IMR-90 (cell line): Measurements from ENCODE around the gene SSTR4. TPM values are rescaled to one million over a fixed set of nuclear protein-coding genes. Genes with fewer than 3 reads are reported as not detected.

Source experiments
- ATAC-seq: fragments of 200-7000 bp; cut with Tn5 transposase; 2 replicates; pipeline ENCODE4 v1.9.1; 2020; ENCODE audit warnings: low read depth, mild to moderate bottlenecking, moderate library complexity
- BruUV-seq: library from RNA; stranded (reverse); fragments of 400-500 nt; replicated peaks from 2 replicates; lab custom pipeline; 2021; lab: Mats Ljungman, UMichigan
- CTCF ChIA-PET: fragments of 300-600 bp; formaldehyde crosslinking; extraction: SDS; loops from one replicate; lab custom pipeline; 2021; ENCODE audit warnings: antibody characterized with exemption; lab: Yijun Ruan, JAX
- POLR2A ChIA-PET: fragments of 300-600 bp; sonication (Branson Sonifier 250); formaldehyde crosslinking; loops from one replicate; lab custom pipeline; 2022; ENCODE audit warnings: antibody characterized with exemption; ENCODE audit not compliant: unreplicated experiment; lab: Charles Lee
- DNase-seq: peaks from one replicate; pipeline ENCODE4 v3.0.0; 2013
- H2AFZ ChIP-seq: replicated peaks from 2 replicates; pipeline ENCODE3; 2013; ENCODE audit warnings: low read length, mild to moderate bottlenecking; ENCODE audit not compliant: poor library complexity
- H2AK5ac ChIP-seq: 2 replicates; pipeline ENCODE4 v1.6.1; 2013; ENCODE audit warnings: low read depth, low read length, inconsistent platforms
- H2AK9ac ChIP-seq: replicated peaks from 2 replicates; pipeline ENCODE3; 2013; ENCODE audit warnings: mild to moderate bottlenecking, low read depth, low read length, moderate library complexity; ENCODE audit not compliant: poor library complexity
- H2BK120ac ChIP-seq: 2 replicates; pipeline ENCODE4 v1.6.1; 2013; ENCODE audit warnings: low read depth, low read length, inconsistent platforms
- H2BK15ac ChIP-seq: 3 replicates; pipeline ENCODE4 v1.6.1; 2013; ENCODE audit warnings: low read depth, low read length, inconsistent platforms
- H2BK20ac ChIP-seq: 2 replicates; pipeline ENCODE4 v1.6.1; 2013; ENCODE audit warnings: low read depth, mild to moderate bottlenecking, inconsistent platforms, low read length, moderate library complexity
- H2BK5ac ChIP-seq: 2 replicates; pipeline ENCODE4 v1.6.1; 2013; ENCODE audit warnings: mild to moderate bottlenecking, low read depth, low read length, inconsistent platforms; ENCODE audit not compliant: poor library complexity, severe bottlenecking
- H3K14ac ChIP-seq: replicated peaks from 2 replicates; pipeline ENCODE4 v1.6.1; 2013; ENCODE audit warnings: low read depth, low read length, inconsistent platforms
- H3K18ac ChIP-seq: 2 replicates; pipeline ENCODE4 v1.6.1; 2013; ENCODE audit warnings: low read depth, low read length, control low read depth
- H3K23ac ChIP-seq: 2 replicates; pipeline ENCODE4 v1.6.1; 2013; ENCODE audit warnings: low read depth, low read length, inconsistent platforms
- H3K27ac ChIP-seq: 2 replicates; pipeline ENCODE4 v1.5.1; 2013; ENCODE audit warnings: mild to moderate bottlenecking, control low read depth, low read length; ENCODE audit not compliant: insufficient read depth
- H3K27me3 ChIP-seq: 2 replicates; pipeline ENCODE4 v1.6.1; 2013; ENCODE audit warnings: low read length; ENCODE audit not compliant: control insufficient read depth, insufficient read depth
- H3K36me3 ChIP-seq: 2 replicates; pipeline ENCODE4 v1.6.1; 2013; ENCODE audit warnings: low read length, mixed read lengths; ENCODE audit not compliant: control insufficient read depth, insufficient read depth
- H3K4ac ChIP-seq: 2 replicates; pipeline ENCODE4 v1.6.1; 2013; ENCODE audit warnings: low read depth, low read length, inconsistent platforms
- H3K4me1 ChIP-seq: 2 replicates; pipeline ENCODE4 v1.6.1; 2013; ENCODE audit warnings: low read length, mixed read lengths; ENCODE audit not compliant: control insufficient read depth, insufficient read depth
- H3K4me2 ChIP-seq: 2 replicates; pipeline ENCODE4 v1.6.1; 2013; ENCODE audit warnings: low read depth, mild to moderate bottlenecking, control low read depth, low read length, moderate library complexity
- H3K4me3 ChIP-seq: 2 replicates; pipeline ENCODE4 v1.5.1; 2013; ENCODE audit warnings: low read depth, mild to moderate bottlenecking, control low read depth, low read length, moderate library complexity; ENCODE audit not compliant: insufficient read depth
- H3K56ac ChIP-seq: 2 replicates; pipeline ENCODE4 v1.6.1; 2013; ENCODE audit warnings: low read length, inconsistent platforms; ENCODE audit not compliant: insufficient read depth; ENCODE audit errors: extremely low read depth
- H3K79me1 ChIP-seq, 2 experiments: 2 replicates each; pipeline ENCODE4 v1.6.1; 2013; ENCODE audit warnings: low read length in 2 of 2, inconsistent platforms in 1 of 2, low read depth in 1 of 2
- H3K9ac ChIP-seq: 2 replicates; pipeline ENCODE4 v1.6.1; 2013; ENCODE audit warnings: low read depth, low read length, control low read depth
- H3K9me1 ChIP-seq: 2 replicates; pipeline ENCODE4 v1.6.1; 2013; ENCODE audit warnings: low read length, inconsistent platforms; ENCODE audit not compliant: insufficient read depth
- H3K9me3 ChIP-seq: 2 replicates; pipeline ENCODE4 v1.6.1; 2013; ENCODE audit warnings: low read length; ENCODE audit not compliant: control insufficient read depth, insufficient read depth
- H4K20me1 ChIP-seq: 2 replicates; pipeline ENCODE4 v1.6.1; 2013; ENCODE audit warnings: low read length, inconsistent platforms; ENCODE audit not compliant: insufficient read depth
- H4K5ac ChIP-seq: 2 replicates; pipeline ENCODE4 v1.6.1; 2013; ENCODE audit warnings: mild to moderate bottlenecking, low read depth, low read length, control low read depth
- H4K8ac ChIP-seq, 2 experiments: 2 replicates each; pipeline ENCODE4 v1.6.1; 2013; ENCODE audit warnings: low read depth in 2 of 2, low read length in 2 of 2, control low read depth in 1 of 2, inconsistent platforms in 1 of 2
- H4K91ac ChIP-seq: 2 replicates; pipeline ENCODE4 v1.6.1; 2013; ENCODE audit warnings: low read depth, low read length, inconsistent platforms; ENCODE audit not compliant: insufficient read depth
- CEBPB ChIP-seq: IDR thresholded peaks from 2 replicates; pipeline ENCODE4 v1.6.1; 2012; ENCODE audit warnings: low read depth, low read length, improper control_type of control experiment
- CHD1 ChIP-seq: IDR thresholded peaks from 2 replicates; pipeline ENCODE4 v1.6.1; 2012; ENCODE audit warnings: low read depth, low read length, improper control_type of control experiment
- FOS ChIP-seq: fragments of 150-350 bp; IDR thresholded peaks from 2 replicates; pipeline ENCODE4 v1.6.1; 2016; ENCODE audit warnings: low read depth, low read length
- MAFK ChIP-seq: IDR thresholded peaks from 2 replicates; pipeline ENCODE4 v1.6.1; 2012; ENCODE audit warnings: low read depth, low read length, improper control_type of control experiment
- MXI1 ChIP-seq: IDR thresholded peaks from 2 replicates; pipeline ENCODE4 v1.6.1; 2012; ENCODE audit warnings: low read depth, mild to moderate bottlenecking, low read length, moderate library complexity, borderline replicate concordance
- POLR2A ChIP-seq: IDR thresholded peaks from 2 replicates; pipeline ENCODE4 v1.6.1; 2012; ENCODE audit warnings: mild to moderate bottlenecking, low read depth, low read length
- RAD21 ChIP-seq: IDR thresholded peaks from 2 replicates; pipeline ENCODE4 v1.6.1; 2012; ENCODE audit warnings: low read length, improper control_type of control experiment
- WGBS, 2 experiments: methylation state at CpG; one replicate each; pipeline versions ENCODE4 v1.1.5 to v1.1.7; 2013; ENCODE audit warnings: missing lambda C conversion rate in 2 of 2; ENCODE audit not compliant: insufficient read length in 1 of 2; ENCODE audit errors: extremely low coverage in 2 of 2; 5-methylcytosine and 5-hydroxymethylcytosine counted together
- dilution Hi-C: fragments of 300-500 bp; cut with HindIII; formaldehyde crosslinking; loops from one replicate; pipeline ENCODE4 v1.14.3; 2018; ENCODE audit warnings: low sequenced_read_pairs; ENCODE audit not compliant: unreplicated experiment
- in situ Hi-C: fragments of 300-500 bp; cut with MboI; formaldehyde crosslinking; loops from 3 replicates; pipeline ENCODE4 v1.14.3; 2019; ENCODE audit warnings: low sequenced_read_pairs, inconsistent platforms, mixed read lengths
- intact Hi-C: fragments of 100-400 bp; cut with micrococcal nuclease; formaldehyde crosslinking; loops from 2 replicates; pipeline ENCODE4 v1.10.0; 2022
- polyA plus RNA-seq, 3 experiments: library from polyadenylated mRNA; depleted of rRNA; stranded (reverse); fragments of >200 nt; gene quantifications; 2 replicates each; pipeline ENCODE4 v1.2.3, GENCODE V29; 2012; ENCODE audit warnings: low replicate concordance in 1 of 3
- total RNA-seq: library from RNA; depleted of rRNA; stranded (reverse); fragments of >200 nt; gene quantifications from 2 replicates; pipeline ENCODE4 v1.2.3, GENCODE V29; 2012
- TF ChIP-seq, protein P1 (sequence below): conservative IDR thresholded peaks from 2 replicates; pipeline ENCODE4 v1.5.1; 2012; ENCODE audit warnings: mild to moderate bottlenecking, low read depth, low read length, improper control_type of control experiment
- TF ChIP-seq, protein P2 (sequence below): fragments of 150-350 bp; IDR thresholded peaks from 2 replicates; pipeline ENCODE4 v1.6.1; 2017; ENCODE audit warnings: mild to moderate bottlenecking, antibody characterized with exemption, low read length, low read depth

SSTR4 gene
- total and polyA plus RNA-seq, 2 of the 4 experiments (the other 2 are of a cell fraction) = not detected

DNA sequence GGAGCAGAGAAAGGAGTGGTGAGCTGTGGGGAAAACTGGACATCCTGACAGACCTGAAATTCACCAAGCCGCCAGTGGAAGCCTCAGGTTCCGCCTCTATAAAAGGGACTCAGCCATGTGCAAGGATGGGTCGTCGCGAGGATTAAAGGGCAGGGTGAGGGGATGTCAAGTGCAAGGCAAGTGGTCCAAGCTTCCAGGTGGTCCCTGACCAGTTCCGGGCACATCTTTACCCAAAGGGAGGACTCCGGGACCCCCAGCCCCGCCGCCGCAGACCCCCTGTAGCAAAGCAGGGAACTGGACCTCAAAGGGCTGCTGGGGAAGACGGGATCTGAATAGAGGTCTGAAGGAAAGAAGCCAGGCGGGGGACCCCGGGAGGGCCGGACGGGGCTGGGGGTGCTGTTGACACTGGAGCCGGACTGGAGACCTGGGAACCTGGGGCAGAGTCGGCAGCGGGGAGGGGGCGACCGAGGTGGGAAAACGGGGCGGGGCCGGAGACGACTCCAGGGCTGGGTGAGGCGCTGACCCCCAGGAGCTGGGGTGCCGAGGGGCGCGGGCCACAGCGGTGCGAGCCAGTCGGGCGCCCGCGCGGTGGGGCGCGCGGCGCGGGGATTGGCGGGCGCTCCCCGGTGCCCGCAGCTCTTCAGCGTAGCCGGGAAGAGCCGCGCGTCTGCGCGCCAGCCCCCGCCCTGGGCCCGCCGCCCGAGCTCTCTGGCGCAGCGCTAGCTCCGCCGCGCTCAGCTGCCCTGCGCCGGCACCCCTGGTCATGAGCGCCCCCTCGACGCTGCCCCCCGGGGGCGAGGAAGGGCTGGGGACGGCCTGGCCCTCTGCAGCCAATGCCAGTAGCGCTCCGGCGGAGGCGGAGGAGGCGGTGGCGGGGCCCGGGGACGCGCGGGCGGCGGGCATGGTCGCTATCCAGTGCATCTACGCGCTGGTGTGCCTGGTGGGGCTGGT, at the start of gene SSTR4 (continued):
- no peak for TF ChIP-seq MAFK

DNA sequence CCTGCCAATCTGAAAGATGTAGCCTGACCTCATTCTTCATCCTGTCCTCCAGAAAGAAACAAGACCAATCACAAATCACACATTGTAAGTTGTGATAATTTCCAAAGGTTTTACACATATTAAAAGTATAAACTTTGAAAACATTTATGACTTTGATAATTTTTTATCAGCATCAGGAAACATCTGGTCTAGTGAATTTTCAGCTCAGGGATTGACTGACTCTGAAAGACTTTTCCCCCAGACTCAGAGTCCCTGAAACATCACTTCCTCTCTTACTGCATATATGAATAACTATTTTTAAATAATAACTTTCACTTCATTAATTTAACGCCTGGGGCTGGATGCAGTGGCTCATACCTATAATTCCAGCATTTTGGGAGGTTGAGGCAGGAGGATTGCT, 48.5 kb upstream of the SSTR4 start:
- POLR2A ChIA-PET = no interaction called here

More for the DNA sequence above, 48.5 kb upstream of the SSTR4 start:
- intact Hi-C loops (no loop called here), dilution Hi-C loops (no loop called here), in situ Hi-C loops (no loop called here)
- no peak overlapping the region for H3K18ac ChIP-seq
- no peak overlapping the region for H3K4ac ChIP-seq
- no peak overlapping the region for H4K91ac ChIP-seq
- no peak overlapping the region for H2AFZ ChIP-seq
- no peak overlapping the region for H3K23ac ChIP-seq
- peaks cover 2% of the 10 kb centered on the region; the same call in 1 of the 2 replicates for H3K27me3 ChIP-seq
- H3K4me2 ChIP-seq = no peak overlapping the region
- ATAC-seq (no peak), DNase-seq (no peak)
- no peaks in the 10 kb centered on the region for H4K20me1 ChIP-seq
- no peaks in the 10 kb centered on the region for H3K36me3 ChIP-seq
- no TSS peak for BruUV-seq
- H2BK5ac ChIP-seq = no peak overlapping the region
- H2BK15ac ChIP-seq = no peak overlapping the region
- H2AK9ac ChIP-seq = no peak overlapping the region
- no peak overlapping the region for H3K9ac ChIP-seq
- no peak overlapping the region for H2AK5ac ChIP-seq
- H2BK120ac ChIP-seq = no peak overlapping the region
- H3K27ac ChIP-seq = no peak overlapping the region
- no peaks in the 10 kb centered on the region for H3K9me3 ChIP-seq
- H3K4me1 ChIP-seq = no peaks in the 10 kb centered on the region
- no peak overlapping the region for H4K5ac ChIP-seq
- no peak overlapping the region for H3K4me3 ChIP-seq
- CTCF ChIA-PET = no interaction called here
- TF ChIP-seq, protein P1, sequence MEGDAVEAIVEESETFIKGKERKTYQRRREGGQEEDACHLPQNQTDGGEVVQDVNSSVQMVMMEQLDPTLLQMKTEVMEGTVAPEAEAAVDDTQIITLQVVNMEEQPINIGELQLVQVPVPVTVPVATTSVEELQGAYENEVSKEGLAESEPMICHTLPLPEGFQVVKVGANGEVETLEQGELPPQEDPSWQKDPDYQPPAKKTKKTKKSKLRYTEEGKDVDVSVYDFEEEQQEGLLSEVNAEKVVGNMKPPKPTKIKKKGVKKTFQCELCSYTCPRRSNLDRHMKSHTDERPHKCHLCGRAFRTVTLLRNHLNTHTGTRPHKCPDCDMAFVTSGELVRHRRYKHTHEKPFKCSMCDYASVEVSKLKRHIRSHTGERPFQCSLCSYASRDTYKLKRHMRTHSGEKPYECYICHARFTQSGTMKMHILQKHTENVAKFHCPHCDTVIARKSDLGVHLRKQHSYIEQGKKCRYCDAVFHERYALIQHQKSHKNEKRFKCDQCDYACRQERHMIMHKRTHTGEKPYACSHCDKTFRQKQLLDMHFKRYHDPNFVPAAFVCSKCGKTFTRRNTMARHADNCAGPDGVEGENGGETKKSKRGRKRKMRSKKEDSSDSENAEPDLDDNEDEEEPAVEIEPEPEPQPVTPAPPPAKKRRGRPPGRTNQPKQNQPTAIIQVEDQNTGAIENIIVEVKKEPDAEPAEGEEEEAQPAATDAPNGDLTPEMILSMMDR = no peak
- no peak for TF ChIP-seq CEBPB
- TF ChIP-seq RAD21 = no peak
- no peak for TF ChIP-seq CHD1
- TF ChIP-seq POLR2A = no peak
- TF ChIP-seq MXI1 = no peak
- TF ChIP-seq MAFK = no peak
- TF ChIP-seq FOS = no peak
- TF ChIP-seq, protein P2, sequence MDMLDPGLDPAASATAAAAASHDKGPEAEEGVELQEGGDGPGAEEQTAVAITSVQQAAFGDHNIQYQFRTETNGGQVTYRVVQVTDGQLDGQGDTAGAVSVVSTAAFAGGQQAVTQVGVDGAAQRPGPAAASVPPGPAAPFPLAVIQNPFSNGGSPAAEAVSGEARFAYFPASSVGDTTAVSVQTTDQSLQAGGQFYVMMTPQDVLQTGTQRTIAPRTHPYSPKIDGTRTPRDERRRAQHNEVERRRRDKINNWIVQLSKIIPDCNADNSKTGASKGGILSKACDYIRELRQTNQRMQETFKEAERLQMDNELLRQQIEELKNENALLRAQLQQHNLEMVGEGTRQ = no peak
- H3K56ac ChIP-seq = no peak overlapping the region
- no peak overlapping the region for H4K8ac ChIP-seq
- no peaks in the 10 kb centered on the region for H3K79me1 ChIP-seq
- no peak overlapping the region for H2BK20ac ChIP-seq
- no peak overlapping the region for H3K14ac ChIP-seq
- H3K9me1 ChIP-seq = no peaks in the 10 kb centered on the region
- no CpG with 5 or more reads among the region's 1 CpG for WGBS, 2 experiments
